Ishikawa (cell line): Measurements from ENCODE around the gene TTC9.

Source experiments
- CEBPB ChIP-seq: IDR thresholded peaks from 2 replicates; pipeline ENCODE4 v1.6.1; 2012
- EGR1 ChIP-seq: IDR thresholded peaks from 2 replicates; pipeline ENCODE4 v1.6.1; 2012
- EP300 ChIP-seq: IDR thresholded peaks from 2 replicates; pipeline ENCODE4 v1.6.1; 2012; ENCODE audit warnings: borderline replicate concordance
- MAX ChIP-seq: IDR thresholded peaks from 2 replicates; pipeline ENCODE4 v1.6.1; 2012
- RAD21 ChIP-seq: IDR thresholded peaks from 2 replicates; pipeline ENCODE4 v1.6.1; 2012; ENCODE audit warnings: low read depth
- REST ChIP-seq: IDR thresholded peaks from 2 replicates; pipeline ENCODE4 v1.6.1; 2012; ENCODE audit warnings: low read depth, mild to moderate bottlenecking
- ZBTB7A ChIP-seq: IDR thresholded peaks from 2 replicates; pipeline ENCODE4 v1.6.1; 2012; ENCODE audit warnings: low read depth

- TF ChIP-seq EP300 (no peak), RAD21 (no peak), REST (no peak), CEBPB (no peak), EGR1 (no peak), MAX (no peak), ZBTB7A (no peak)
Observed at GRCh38 chr14:70692210-70692609, 50.5 kb downstream of the TTC9 start.
